Activated CD4-positive, alpha-beta T cell treated with anti-CD3 and anti-CD28 coated beads for 48 hours (primary cell): Measurements from ENCODE around the gene ATP13A5.

Source experiments
- DNase-seq: peaks from one replicate; pipeline ENCODE4 v3.0.0-alpha.2; 2020

The ATP13A5 gene

DNA sequence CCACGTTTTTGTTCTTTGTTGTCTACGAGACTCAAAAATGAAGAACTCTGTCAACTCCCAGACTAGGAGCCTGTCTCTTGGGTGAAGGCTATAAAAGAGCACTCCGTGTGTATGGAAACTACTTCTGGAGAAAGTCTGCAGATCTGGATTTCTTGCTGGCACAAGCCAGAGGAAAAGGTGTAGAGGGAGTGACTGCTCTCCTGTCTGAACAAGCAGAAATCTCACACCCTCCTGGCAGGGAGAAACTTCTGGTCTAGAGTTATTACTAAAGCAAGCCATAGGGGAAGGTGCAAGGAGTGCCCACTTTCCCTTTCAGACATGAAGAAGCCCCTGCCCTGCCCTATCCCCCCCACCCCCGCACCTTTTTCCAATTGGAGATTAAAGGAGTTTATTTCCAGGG, 128.1 kb downstream of the ATP13A5 start:
- DNase-seq: no peak

DNA sequence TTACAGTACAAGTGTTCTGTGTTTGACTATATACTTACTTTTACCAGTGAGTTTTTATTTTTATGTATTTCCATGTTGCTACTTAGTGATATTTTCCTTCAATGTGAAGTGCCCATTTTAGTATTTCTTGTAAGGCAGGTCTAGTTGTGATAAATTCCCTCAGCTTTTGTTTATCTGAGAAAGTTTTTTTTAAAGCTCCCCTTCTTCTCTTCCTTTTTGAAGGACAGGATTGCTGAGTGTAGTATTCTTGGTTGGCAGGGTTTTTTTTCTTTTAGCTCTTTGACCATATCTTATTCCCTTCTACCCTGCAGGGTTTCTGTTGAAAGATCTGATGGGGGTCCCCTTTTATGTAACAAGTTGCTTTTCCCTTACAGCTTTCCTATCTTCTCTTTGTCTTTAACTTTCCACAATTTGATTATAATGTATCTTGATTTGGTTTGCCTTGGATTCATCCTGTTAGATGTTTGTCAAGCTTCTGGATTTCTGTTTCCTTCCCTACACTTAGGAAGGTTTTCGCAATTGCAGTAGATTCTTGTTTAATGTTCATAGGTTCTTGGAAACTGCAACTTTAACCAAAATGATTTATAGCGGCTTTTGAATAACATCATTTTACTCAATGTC, 129.6 kb downstream of the ATP13A5 start:
- no peak for DNase-seq

DNA sequence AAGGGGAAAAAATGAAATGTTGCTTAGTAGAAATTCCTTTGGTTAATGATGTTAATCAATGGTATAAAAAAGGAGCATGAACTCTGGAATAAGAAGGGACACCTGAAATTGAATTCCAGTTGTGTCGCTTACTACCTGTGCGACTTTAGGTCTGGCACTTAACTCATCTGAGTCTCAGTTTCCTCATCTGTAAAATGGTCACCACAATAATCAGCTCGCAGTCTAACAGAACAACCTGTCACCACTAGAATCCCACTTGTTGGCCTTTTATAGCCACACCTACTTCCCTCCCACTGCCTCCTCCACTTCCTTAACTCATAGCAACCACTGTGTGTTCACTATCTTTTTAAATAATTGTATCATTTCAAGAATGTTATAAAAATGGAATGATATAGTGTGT, 135.0 kb downstream of the ATP13A5 start:
- DNase-seq: no peak

DNA sequence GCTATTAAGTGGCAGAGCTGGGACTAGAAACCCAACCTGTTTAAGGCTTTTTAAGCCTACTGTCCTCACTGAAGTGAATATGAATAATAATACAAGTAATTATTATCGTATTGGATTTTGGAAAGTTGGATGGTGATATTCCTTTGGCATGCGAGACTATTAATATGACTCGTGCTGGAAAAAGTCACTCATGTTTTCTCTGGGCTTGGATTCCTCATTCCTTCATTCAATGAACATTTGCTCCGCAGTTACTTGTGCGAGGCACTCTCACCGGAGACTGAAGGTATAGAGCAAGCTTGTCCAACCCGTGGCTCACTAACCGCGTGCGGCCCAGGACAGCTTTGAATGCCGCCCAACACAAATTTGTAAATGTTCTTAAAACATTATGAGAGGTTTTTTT, 136.8 kb downstream of the ATP13A5 start:
- no peak for DNase-seq

DNA sequence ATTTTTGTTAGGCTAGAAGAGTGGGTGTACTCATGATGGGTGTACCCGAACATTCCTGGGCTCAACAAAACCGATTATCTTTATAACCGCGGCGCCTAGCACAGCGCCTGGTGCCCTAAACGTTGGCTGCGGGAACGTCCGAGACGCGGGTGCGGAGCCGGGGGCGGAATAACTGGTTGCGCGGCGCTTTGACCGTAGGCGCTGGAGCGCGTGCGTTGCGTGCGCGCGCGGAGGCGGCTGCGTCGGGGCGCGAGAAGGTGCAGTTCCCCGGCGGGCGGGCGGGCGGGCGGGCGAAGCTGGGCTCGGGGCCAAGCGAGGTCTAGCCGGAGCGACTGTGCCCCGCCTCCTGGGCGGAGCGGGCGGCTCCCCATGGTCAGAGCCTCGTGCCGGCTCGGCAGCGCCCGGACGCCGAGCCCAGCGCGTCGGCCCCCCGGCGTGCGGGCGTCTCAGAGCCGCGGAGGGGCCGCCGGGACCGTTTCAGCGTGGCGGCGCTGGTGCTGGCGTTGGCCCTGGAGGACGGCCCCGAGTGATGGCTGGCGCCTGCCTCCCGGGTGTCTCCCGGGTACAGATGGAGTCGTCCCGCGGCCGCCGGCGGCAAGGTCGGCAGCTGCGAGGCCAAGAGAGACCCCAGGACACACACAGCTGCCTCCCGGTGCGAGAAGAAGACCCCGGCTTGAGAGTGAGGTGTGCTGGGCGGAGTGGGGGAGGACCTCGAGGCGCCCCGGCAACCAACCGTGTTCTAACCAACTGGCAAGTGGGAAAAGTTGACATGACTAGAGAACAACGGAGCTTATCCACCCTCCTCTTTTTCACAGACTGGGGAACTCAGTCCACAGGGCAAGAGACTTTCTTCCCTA, 137.5 kb downstream of the ATP13A5 start, which contains the start of gene PLAAT1:
Gene PLAAT1, plus strand, starts transcription at position 373 of the 857 bp plus-strand sequence. CDS start 14,429 bp downstream, outside the sequence.
- peak; percentile 50 for DNase-seq

DNA sequence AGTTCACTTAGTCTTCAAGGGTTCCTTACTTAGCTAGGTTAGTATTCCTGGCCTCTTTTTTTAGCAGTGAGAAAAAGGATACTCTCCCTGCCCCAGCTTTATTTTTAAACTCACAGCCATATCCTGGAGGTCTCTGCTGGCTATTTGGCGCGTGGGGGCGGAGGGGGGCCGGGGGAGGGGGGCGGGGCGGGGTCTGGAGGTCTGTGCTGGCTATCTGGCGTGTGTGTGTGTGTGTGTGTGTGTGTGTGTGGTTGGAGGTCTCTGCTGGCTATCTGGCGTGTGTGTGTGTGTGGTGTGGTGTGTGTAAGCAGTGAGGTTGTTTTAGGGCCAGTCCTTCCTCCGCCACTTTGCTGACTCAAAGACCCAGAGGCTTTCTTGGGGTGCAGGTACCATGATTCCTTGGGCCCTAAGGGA, 138.1 kb downstream of the ATP13A5 start:
- DNase-seq: no peak

DNA sequence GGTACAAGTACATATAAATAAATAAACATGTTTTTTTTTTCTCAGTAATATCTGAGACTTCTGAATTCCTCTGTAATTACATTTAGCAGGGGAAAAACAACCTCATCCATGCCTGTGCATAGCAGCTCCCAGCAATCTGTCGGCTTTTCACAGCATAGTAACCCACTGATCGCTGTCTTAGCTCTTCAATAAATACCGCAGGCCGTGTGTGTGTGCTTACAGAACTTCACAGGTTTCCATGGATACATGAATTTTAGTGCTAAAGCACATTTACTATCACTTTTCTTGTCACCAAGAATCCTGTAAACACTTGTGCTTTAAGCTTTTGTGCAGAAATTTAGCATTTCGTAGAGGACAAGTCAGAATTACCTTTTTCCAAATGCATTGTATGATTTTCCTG, 141.5 kb downstream of the ATP13A5 start:
- no peak for DNase-seq

DNA sequence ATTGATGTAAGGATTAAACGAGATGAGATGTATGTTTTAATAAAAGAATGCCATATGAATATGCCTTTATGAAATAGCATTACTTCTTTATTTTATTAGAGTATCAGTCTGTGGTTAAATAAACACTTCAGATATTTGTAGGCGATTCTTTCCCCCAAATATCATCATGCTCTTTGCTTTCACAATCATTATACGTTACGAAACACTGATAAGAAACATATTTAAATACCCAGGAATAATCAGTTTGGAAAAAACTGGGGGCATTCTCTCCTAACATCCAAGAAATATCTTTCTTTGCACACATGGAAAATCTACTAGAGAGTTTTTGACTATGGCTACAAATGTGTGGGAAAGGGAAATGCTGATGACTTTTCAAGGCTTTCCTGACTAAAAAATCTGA, 142.0 kb downstream of the ATP13A5 start:
- no peak for DNase-seq

DNA sequence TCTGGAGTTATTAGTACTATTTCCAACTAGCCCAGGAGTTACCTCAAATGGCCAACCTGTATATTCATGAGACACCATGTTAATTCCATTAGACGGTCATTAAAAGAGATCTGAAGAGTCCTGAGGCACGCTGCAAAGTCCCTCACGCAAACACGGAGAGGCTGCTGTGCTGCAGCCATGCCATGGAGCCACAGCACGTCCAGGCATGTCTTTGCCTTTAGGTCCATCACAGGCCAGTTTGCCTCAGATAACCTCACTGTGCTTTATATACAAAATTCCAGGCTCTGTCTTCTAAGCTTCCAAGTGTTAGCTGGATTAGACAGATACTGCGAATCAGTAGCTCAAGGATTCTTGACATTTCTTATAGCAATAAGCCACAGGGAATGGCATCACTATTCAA, 147.4 kb downstream of the ATP13A5 start:
- DNase-seq: no peak

DNA sequence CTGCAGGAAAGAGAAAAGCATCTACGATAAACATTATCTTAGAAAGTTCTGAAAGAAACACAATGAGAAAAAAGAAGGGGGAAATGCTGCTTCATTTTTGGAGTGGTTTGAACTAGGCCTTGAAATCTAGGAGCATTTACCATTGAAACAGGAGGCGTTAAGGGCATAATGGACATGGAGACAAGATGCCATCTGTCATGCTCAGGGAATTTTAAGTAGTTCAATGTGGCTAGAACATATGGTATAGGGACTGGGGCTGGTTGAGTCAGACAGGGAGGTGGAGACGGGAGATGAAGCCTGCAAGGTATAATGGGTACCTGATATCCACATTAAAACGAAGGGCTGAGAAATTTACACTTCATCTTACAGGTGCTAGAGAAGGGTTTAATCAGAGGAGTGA, 147.9 kb downstream of the ATP13A5 start:
- no peak for DNase-seq

DNA sequence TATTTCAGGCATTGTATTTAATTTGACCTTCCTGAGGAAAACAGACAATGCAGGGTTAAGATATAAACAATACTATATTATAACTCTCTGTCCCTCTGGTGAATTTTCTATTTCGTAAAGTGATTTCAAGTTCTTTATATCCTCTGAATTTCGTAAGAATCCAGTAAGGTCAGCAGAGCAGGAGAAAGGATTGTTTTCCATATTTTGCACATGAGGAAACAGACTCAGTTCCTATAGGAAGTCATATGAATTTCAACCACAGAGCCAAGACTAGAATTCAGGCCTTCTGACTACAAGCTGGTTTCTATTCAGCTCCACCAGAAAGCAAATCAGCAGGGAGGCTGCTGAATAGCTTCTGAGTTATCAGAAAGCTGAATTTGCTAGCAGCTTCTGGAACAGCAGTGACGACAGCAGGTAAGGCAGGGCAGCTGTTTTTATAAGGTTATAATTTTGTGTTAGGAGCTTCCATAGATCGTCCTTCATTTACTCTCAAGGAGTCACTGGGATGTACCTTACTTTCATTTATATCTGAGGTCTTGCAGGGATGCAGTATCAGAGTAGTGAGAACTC, 148.6 kb downstream of the ATP13A5 start:
- no peak for DNase-seq

DNA sequence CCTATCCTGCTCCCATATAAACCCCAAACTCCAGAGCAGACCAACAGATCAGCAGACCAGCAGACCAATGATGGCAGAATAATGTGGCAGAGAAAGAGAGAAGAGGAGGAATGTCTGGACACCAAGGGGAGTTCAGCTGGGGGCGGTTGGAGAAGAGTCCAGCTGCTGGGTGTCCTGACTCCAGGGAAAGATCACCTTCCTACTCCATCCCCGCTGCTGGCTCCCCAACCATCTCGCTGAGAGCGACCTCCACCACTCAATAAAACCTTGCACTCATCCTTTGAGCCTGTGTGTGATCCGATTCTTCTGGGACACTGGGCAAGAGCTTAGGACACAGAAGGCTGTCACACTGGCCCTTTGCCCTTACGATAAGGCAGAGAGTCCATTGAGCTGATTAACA, 150.3 kb downstream of the ATP13A5 start:
- DNase-seq: no peak

DNA sequence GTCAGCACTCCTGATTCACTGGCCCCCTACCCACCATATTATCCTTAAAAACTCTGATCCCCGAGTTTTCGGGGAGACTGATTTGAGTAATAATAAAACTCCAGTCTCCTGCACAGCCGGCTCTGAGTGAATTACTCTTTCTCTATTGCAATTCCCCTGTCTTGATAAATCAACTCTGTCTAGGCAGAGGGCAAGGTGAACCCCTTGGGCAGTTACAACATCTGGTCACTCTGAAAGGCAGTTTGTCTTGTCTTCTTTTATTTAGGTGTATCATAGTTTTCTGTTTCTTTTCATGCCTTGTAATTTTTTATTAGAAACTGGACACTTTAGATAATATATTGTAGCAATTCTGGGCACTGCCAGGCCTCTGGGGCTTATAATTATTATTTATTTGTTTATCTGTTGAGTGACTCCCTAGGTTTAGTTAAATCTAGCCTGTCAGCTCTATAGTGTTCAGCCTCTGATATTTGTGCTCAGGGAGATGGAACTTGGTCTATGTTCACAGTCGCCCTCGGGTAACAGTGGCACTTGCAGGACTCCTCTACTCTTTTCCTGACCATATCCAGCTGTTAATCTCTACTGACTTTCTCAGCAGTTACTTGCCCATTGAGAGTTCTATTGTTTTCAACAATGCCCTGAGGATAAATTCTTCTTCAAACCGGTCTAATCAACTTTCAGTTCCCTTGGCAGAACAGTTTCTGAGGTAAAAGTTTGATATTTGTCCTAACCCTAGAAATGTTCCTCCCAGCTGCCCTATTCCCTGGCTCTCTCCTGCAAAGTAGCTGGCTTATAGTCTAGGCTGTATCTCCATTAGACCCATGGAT, 153.0 kb downstream of the ATP13A5 start:
- no peak for DNase-seq
